Liver (tissue), 9 donors: ENCODE data around the gene C6orf132. TPM values are rescaled to one million over a fixed set of nuclear protein-coding genes. Genes with fewer than 3 reads are reported as not detected.

ENCODE experiments used
- DNase-seq: peaks from one replicate; pipeline ENCODE4 v3.0.0-alpha.2; 2017; ENCODE audit warnings: low spot score
- H3K27ac ChIP-seq, 2 donors: one replicate each; pipeline ENCODE4 v1.7.0; 2013; ENCODE audit warnings: inconsistent platforms in 2 of 2, low read length in 2 of 2, control low read depth in 1 of 2, low read depth in 1 of 2, mild to moderate bottlenecking in 1 of 2
- H3K27me3 ChIP-seq, 4 donors: one replicate each; pipeline versions ENCODE4 v1.6.1 to v1.7.0; 2013; ENCODE audit warnings: low read length in 3 of 4, inconsistent platforms in 1 of 4, mild to moderate bottlenecking in 1 of 4, moderate library complexity in 1 of 4; ENCODE audit not compliant: control insufficient read depth in 4 of 4, insufficient read depth in 4 of 4
- H3K36me3 ChIP-seq, 4 donors: one replicate each; pipeline versions ENCODE4 v1.6.1 to v1.7.0; 2013; ENCODE audit warnings: low read length in 3 of 4, mild to moderate bottlenecking in 3 of 4, low read depth in 1 of 4, moderate library complexity in 1 of 4; ENCODE audit not compliant: control insufficient read depth in 4 of 4, insufficient read depth in 3 of 4
- H3K4me1 ChIP-seq, 4 donors: one replicate each; pipeline versions ENCODE4 v1.6.1 to v1.7.0; 2013; ENCODE audit warnings: low read length in 3 of 4, mild to moderate bottlenecking in 3 of 4, moderate library complexity in 1 of 4; ENCODE audit not compliant: control insufficient read depth in 4 of 4, insufficient read depth in 4 of 4
- H3K4me3 ChIP-seq, 3 donors: one replicate each; pipeline versions ENCODE4 v1.6.1 to v1.7.0; 2013; ENCODE audit warnings: low read length in 3 of 3, control low read depth in 1 of 3, low read depth in 1 of 3, mild to moderate bottlenecking in 1 of 3
- H3K9ac ChIP-seq, 2 donors: one replicate each; pipeline ENCODE4 v1.7.0; 2013; ENCODE audit warnings: low read length in 2 of 2, mild to moderate bottlenecking in 2 of 2, moderate library complexity in 2 of 2, control low read depth in 1 of 2, low read depth in 1 of 2
- H3K9me3 ChIP-seq, 4 donors: one replicate each; pipeline versions ENCODE4 v1.6.1 to v1.7.0; 2013; ENCODE audit warnings: low read length in 3 of 4; ENCODE audit not compliant: control insufficient read depth in 4 of 4
- FOXA1 ChIP-seq: IDR thresholded peaks from 2 replicates; pipeline ENCODE4 v1.6.1; 2016; ENCODE audit warnings: antibody characterized with exemption
- FOXA2 ChIP-seq: IDR thresholded peaks from 2 replicates; pipeline ENCODE4 v1.6.1; 2016; ENCODE audit warnings: antibody characterized with exemption
- GABPA ChIP-seq, 2 donors: IDR thresholded peaks in 1 of 2; conservative IDR thresholded peaks in 1 of 2; 2 replicates each; pipeline ENCODE4 v1.6.1; 2016; ENCODE audit warnings: antibody characterized with exemption in 2 of 2, mild to moderate bottlenecking in 1 of 2, moderate library complexity in 1 of 2
- HNF4G ChIP-seq: IDR thresholded peaks from 2 replicates; pipeline ENCODE4 v1.6.1; 2016; ENCODE audit warnings: antibody characterized with exemption
- JUND ChIP-seq, 2 donors: IDR thresholded peaks; 2 replicates each; pipeline ENCODE4 v1.6.1; 2016; ENCODE audit warnings: antibody characterized with exemption in 2 of 2
- NR2F2 ChIP-seq: IDR thresholded peaks from 2 replicates; pipeline ENCODE4 v1.6.1; 2016; ENCODE audit warnings: antibody characterized with exemption
- RAD21 ChIP-seq, 2 donors: IDR thresholded peaks; 2 replicates each; pipeline ENCODE4 v1.6.1; 2016; ENCODE audit warnings: antibody characterized with exemption in 2 of 2, mild to moderate bottlenecking in 2 of 2
- RXRA ChIP-seq, 2 donors: IDR thresholded peaks; 2 replicates each; pipeline ENCODE4 v1.6.1; 2017 to 2018; ENCODE audit warnings: antibody characterized with exemption in 2 of 2, mild to moderate bottlenecking in 1 of 2
- SP1 ChIP-seq: IDR thresholded peaks from 2 replicates; pipeline ENCODE4 v1.6.1; 2018; ENCODE audit warnings: antibody characterized with exemption, mild to moderate bottlenecking
- WGBS: extraction: QIAGEN DNeasy Blood & Tissue Kit; methylation state at CpG from one replicate; pipeline ENCODE4 v1.1.7; 2013; 5-methylcytosine and 5-hydroxymethylcytosine counted together
- polyA plus RNA-seq, 2 donors: library from polyadenylated mRNA; stranded (reverse) in 1 of 2; unstranded in 1 of 2; fragments of 200-250 nt in 1 of 2; fragments of >200 nt in 1 of 2; fragmentation: Nextera tagmentation in 1 of 2; extraction: Ambion mirVana in 1 of 2; gene quantifications; one replicate each; pipeline versions ENCODE4 v1.2.1 to v1.2.3, GENCODE V29; 2013 to 2015
- total RNA-seq, 2 donors: library from RNA; depleted of rRNA; stranded (reverse); fragments of >200 nt; gene quantifications; one replicate each; pipeline ENCODE4 v1.2.3, GENCODE V29; 2014
- TF ChIP-seq, protein P1 (sequence below): IDR thresholded peaks from 2 replicates; pipeline ENCODE4 v1.6.1; 2016; ENCODE audit warnings: antibody characterized with exemption
- TF ChIP-seq, protein P2 (sequence below): IDR thresholded peaks from 2 replicates; pipeline ENCODE4 v1.6.1; 2016; ENCODE audit warnings: antibody characterized with exemption, mild to moderate bottlenecking
- TF ChIP-seq, protein P3 (sequence below): fragments of 150-350 bp; IDR thresholded peaks from 2 replicates; pipeline ENCODE4 v1.5.1; 2017; ENCODE audit warnings: improper control_type of control experiment, low read depth, low read length; ENCODE audit not compliant: missing input control
- TF ChIP-seq, protein P4 (sequence below): IDR thresholded peaks from 2 replicates; pipeline ENCODE4 v1.6.1; 2016; ENCODE audit warnings: antibody characterized with exemption
- donor health status: healthy.
- donor health status: healthy.
- donor health status: healthy.
- donor health status: healthy.
- donor health status: healthy.

The C6orf132 gene
- total and polyA plus RNA-seq, 4 donors: 0.07 to 0.25 (median 0.24) TPM; not detected in 1

DNA sequence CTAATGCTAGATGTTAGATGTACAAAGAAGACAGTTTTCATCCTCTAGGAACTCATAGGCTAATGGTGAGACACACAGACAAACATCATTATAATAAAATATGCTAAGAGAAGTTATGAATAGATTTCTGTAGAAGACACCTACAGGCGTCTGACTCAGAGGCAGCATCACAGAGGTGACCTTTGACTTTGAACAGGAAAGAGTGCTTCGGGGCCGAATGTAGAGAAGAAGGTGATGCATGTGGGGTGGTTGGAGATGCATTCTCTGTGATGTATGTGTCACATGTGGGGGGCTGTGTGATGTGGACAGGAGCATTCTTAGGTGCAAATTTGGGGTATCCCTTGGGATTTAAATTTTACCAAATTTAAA lies 37.5 kb upstream of the C6orf132 start:
- Histone ChIP-seq H3K4me1 (no peaks in the 10 kb centered on the region), H3K27ac (no peak overlapping the region), H3K27me3 (no peaks in the 10 kb centered on the region), H3K9me3 (no peaks in the 10 kb centered on the region), H3K36me3 (no peaks in the 10 kb centered on the region), H3K9ac (no peak overlapping the region), H3K4me3 (no peak overlapping the region)
- no peak for DNase-seq
- 70% methylated on average over 3 of the region's 3 CpGs for WGBS
- TF ChIP-seq NR2F2: no peak
- TF ChIP-seq, protein P1, sequence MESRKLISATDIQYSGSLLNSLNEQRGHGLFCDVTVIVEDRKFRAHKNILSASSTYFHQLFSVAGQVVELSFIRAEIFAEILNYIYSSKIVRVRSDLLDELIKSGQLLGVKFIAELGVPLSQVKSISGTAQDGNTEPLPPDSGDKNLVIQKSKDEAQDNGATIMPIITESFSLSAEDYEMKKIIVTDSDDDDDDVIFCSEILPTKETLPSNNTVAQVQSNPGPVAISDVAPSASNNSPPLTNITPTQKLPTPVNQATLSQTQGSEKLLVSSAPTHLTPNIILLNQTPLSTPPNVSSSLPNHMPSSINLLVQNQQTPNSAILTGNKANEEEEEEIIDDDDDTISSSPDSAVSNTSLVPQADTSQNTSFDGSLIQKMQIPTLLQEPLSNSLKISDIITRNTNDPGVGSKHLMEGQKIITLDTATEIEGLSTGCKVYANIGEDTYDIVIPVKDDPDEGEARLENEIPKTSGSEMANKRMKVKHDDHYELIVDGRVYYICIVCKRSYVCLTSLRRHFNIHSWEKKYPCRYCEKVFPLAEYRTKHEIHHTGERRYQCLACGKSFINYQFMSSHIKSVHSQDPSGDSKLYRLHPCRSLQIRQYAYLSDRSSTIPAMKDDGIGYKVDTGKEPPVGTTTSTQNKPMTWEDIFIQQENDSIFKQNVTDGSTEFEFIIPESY: no peak
- TF ChIP-seq, protein P2, sequence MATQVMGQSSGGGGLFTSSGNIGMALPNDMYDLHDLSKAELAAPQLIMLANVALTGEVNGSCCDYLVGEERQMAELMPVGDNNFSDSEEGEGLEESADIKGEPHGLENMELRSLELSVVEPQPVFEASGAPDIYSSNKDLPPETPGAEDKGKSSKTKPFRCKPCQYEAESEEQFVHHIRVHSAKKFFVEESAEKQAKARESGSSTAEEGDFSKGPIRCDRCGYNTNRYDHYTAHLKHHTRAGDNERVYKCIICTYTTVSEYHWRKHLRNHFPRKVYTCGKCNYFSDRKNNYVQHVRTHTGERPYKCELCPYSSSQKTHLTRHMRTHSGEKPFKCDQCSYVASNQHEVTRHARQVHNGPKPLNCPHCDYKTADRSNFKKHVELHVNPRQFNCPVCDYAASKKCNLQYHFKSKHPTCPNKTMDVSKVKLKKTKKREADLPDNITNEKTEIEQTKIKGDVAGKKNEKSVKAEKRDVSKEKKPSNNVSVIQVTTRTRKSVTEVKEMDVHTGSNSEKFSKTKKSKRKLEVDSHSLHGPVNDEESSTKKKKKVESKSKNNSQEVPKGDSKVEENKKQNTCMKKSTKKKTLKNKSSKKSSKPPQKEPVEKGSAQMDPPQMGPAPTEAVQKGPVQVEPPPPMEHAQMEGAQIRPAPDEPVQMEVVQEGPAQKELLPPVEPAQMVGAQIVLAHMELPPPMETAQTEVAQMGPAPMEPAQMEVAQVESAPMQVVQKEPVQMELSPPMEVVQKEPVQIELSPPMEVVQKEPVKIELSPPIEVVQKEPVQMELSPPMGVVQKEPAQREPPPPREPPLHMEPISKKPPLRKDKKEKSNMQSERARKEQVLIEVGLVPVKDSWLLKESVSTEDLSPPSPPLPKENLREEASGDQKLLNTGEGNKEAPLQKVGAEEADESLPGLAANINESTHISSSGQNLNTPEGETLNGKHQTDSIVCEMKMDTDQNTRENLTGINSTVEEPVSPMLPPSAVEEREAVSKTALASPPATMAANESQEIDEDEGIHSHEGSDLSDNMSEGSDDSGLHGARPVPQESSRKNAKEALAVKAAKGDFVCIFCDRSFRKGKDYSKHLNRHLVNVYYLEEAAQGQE: no peak
- TF ChIP-seq, protein P3, sequence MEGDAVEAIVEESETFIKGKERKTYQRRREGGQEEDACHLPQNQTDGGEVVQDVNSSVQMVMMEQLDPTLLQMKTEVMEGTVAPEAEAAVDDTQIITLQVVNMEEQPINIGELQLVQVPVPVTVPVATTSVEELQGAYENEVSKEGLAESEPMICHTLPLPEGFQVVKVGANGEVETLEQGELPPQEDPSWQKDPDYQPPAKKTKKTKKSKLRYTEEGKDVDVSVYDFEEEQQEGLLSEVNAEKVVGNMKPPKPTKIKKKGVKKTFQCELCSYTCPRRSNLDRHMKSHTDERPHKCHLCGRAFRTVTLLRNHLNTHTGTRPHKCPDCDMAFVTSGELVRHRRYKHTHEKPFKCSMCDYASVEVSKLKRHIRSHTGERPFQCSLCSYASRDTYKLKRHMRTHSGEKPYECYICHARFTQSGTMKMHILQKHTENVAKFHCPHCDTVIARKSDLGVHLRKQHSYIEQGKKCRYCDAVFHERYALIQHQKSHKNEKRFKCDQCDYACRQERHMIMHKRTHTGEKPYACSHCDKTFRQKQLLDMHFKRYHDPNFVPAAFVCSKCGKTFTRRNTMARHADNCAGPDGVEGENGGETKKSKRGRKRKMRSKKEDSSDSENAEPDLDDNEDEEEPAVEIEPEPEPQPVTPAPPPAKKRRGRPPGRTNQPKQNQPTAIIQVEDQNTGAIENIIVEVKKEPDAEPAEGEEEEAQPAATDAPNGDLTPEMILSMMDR: no peak
- TF ChIP-seq, protein P4, sequence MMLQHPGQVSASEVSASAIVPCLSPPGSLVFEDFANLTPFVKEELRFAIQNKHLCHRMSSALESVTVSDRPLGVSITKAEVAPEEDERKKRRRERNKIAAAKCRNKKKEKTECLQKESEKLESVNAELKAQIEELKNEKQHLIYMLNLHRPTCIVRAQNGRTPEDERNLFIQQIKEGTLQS: no peak
- no peak for TF ChIP-seq FOXA1
- TF ChIP-seq JUND (IDR thresholded peaks at IDR 0.05): no peak
- no peak for TF ChIP-seq RXRA (IDR thresholded peaks at IDR 0.05)

DNA sequence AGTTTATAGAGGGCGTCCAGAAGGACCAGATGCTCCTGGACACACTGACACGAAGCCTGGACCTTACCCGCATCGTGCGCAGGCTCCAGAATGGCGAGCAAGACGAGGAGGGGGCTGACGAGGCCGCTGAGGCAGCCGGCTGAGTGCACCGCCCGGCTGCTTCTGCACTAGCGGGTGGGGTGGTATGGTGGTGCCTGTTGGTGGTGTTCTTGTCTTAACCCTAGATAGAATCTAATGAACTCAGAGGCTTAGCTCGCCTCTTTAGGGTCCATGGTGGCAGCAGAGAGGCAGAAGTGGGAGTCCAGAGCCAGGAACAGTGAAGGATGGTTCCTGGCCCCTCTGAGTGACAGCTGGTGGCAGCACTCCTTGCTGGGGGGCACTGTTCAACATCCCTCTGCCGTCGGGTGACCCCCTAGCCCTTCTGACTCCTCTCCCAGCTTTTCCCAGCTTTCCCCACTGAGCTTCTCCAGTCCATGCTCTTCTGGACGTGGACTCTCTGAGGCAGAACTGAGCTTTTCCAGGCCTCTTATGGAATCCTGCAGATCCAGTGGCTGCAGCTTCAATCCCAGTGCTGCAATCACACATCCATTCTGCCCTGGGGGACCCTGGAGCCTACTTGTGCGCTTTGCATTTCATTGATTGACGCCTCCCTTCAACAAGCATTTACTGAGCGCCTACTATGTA lies 37.0 kb upstream of the C6orf132 start:
- DNase-seq: no peak
- H3K4me3 ChIP-seq: no peak overlapping the region
- H3K9me3 ChIP-seq: no peaks in the 10 kb centered on the region
- no peak overlapping the region for H3K27ac ChIP-seq
- no peaks in the 10 kb centered on the region for H3K4me1 ChIP-seq
- no peaks in the 10 kb centered on the region for H3K36me3 ChIP-seq
- 91% methylated on average over 20 of the region's 20 CpGs for WGBS
- H3K27me3 ChIP-seq: no peaks in the 10 kb centered on the region
- H3K9ac ChIP-seq: no peak overlapping the region
- TF ChIP-seq GABPA (IDR thresholded peaks at IDR 0.05 in 1 of 2, conservative IDR thresholded peaks at IDR 0.05 in 1 of 2): no peak
- TF ChIP-seq, protein P4: no peak
- TF ChIP-seq, protein P2: no peak
- no peak for TF ChIP-seq SP1
- TF ChIP-seq HNF4G: no peak
- TF ChIP-seq RAD21 (IDR thresholded peaks at IDR 0.05): no peak
- TF ChIP-seq NR2F2: no peak
- TF ChIP-seq FOXA2: no peak
- TF ChIP-seq, protein P3: no peak
- TF ChIP-seq, protein P1: no peak
- TF ChIP-seq FOXA1: no peak
